ENCODE measurements around the gene HSPA4. TPM values are rescaled to one million over a fixed set of nuclear protein-coding genes. Genes with fewer than 3 reads are reported as not detected.

Gene HSPA4
- total and polyA plus RNA-seq, 2 donors (not counting 1 experiment from before 2014, with no cell fraction given): 18.1 to 95.0 TPM

GRCh38 chr5:133117912-133118445 is 66.2 kb downstream of the HSPA4 start:
- DNase-seq (no peak), ATAC-seq (ENCODE audit: low read depth) (no peak)
- no peaks in the 10 kb centered on the region for H3K27me3 ChIP-seq (replicated peaks in 1 of 4; ENCODE audit: control extremely low read depth in 1 of 4, control insufficient read depth in 3 of 4, insufficient read depth in 4 of 4, low read length in 3 of 4)
- Mint-ChIP-seq H3K27ac (no peak overlapping the region), H3K9me3 (ENCODE audit: insufficient read depth) (no peaks in the 10 kb centered on the region), H3K4me3 (no peak overlapping the region), H3K4me1 (peaks cover 19% of the 10 kb centered on the region), H3K27me3 (no peaks in the 10 kb centered on the region)
- intact Hi-C loops (cut with micrococcal nuclease): loop anchor here (10.0 kb wide), 2 partner anchors 497 to 1027 kb away; partner anchors contain the start of gene FSTL4
- CTCF ChIA-PET: no interaction called here
- H4K20me1 ChIP-seq (ENCODE audit: control insufficient read depth, insufficient read depth, low read length, poor library complexity, severe bottlenecking): no peaks in the 10 kb centered on the region
- no peak overlapping the region for H3K4me2 ChIP-seq (replicated peaks; ENCODE audit: low read depth, low read length, poor library complexity, severe bottlenecking)
- no peak overlapping the region for H3K27ac ChIP-seq (ENCODE audit: low read length in 2 of 2)
- POLR2A ChIA-PET: no interaction called here
- no peaks in the 10 kb centered on the region for H3K36me3 ChIP-seq (replicated peaks in 1 of 2; ENCODE audit: control extremely low read depth in 1 of 2, control insufficient read depth in 1 of 2, extremely low read depth in 1 of 2, insufficient read depth in 2 of 2, low read length in 1 of 2)
- H2AFZ ChIP-seq (ENCODE audit: insufficient read depth, low read depth, low read length, poor library complexity, severe bottlenecking): no peak overlapping the region
- no peak overlapping the region for H3K4me3 ChIP-seq (ENCODE audit: control extremely low read depth in 1 of 5, extremely low read depth in 1 of 5, insufficient read depth in 1 of 5, low read depth in 2 of 5, low read length in 4 of 5)
- TF ChIP-seq EZH2 (IDR thresholded peaks at IDR 0.05; ENCODE audit: borderline replicate concordance, insufficient read depth, low read depth, low read length, poor library complexity, severe bottlenecking) (no peak), CTCF (IDR thresholded peaks at IDR 0.05) (no peak)
- peaks cover 4% of the 10 kb centered on the region in 2 donors for H3K4me1 ChIP-seq (ENCODE audit: control insufficient read depth in 2 of 2, insufficient read depth in 2 of 2, low read length in 2 of 2)
- WGBS (ENCODE audit: insufficient coverage): 94% methylated on average over 8 of the region's 9 CpGs
- H3K79me2 ChIP-seq (ENCODE audit: control insufficient read depth, insufficient read depth, low read length): no peaks in the 10 kb centered on the region
- H3K9me3 ChIP-seq (ENCODE audit: control extremely low read depth in 1 of 3, control insufficient read depth in 2 of 3, insufficient read depth in 1 of 3, low read length in 2 of 3): no peaks in the 10 kb centered on the region
- no peak overlapping the region for H3K9ac ChIP-seq (ENCODE audit: low read length)

- no peaks in the 10 kb centered on the region for H3K9me3 Mint-ChIP-seq (ENCODE audit: insufficient read depth)
- no peaks in the 10 kb centered on the region for H4K20me1 ChIP-seq (ENCODE audit: control insufficient read depth, insufficient read depth, low read length, poor library complexity, severe bottlenecking)
- H2AFZ ChIP-seq (ENCODE audit: insufficient read depth, low read depth, low read length, poor library complexity, severe bottlenecking): no peak overlapping the region
- ChIA-PET CTCF (no interaction called here), POLR2A (no interaction called here)
- H3K9ac ChIP-seq (ENCODE audit: low read length): no peak overlapping the region
- no peaks in the 10 kb centered on the region for H3K27me3 Mint-ChIP-seq
- H3K4me2 ChIP-seq (replicated peaks; ENCODE audit: low read depth, low read length, poor library complexity, severe bottlenecking): no peak overlapping the region
- no peak overlapping the region for H3K4me3 ChIP-seq (ENCODE audit: control extremely low read depth in 1 of 5, extremely low read depth in 1 of 5, insufficient read depth in 1 of 5, low read depth in 2 of 5, low read length in 4 of 5)
- H3K27me3 ChIP-seq (replicated peaks in 1 of 4; ENCODE audit: control extremely low read depth in 1 of 4, control insufficient read depth in 3 of 4, insufficient read depth in 4 of 4, low read length in 3 of 4): no peaks in the 10 kb centered on the region
- 77% methylated on average over 4 of the region's 4 CpGs for WGBS (ENCODE audit: insufficient coverage)
- no peaks in the 10 kb centered on the region for H3K4me1 ChIP-seq (ENCODE audit: control insufficient read depth in 2 of 2, insufficient read depth in 2 of 2, low read length in 2 of 2)
- no peak overlapping the region for H3K27ac Mint-ChIP-seq
- no peak overlapping the region for H3K27ac ChIP-seq (ENCODE audit: low read length in 2 of 2)
- intact Hi-C loops (cut with micrococcal nuclease): loop anchor here (10.0 kb wide), 2 partner anchors 496 to 1026 kb away; partner anchors contain the start of gene FSTL4
- H3K79me2 ChIP-seq (ENCODE audit: control insufficient read depth, insufficient read depth, low read length): no peaks in the 10 kb centered on the region
- no peaks in the 10 kb centered on the region for H3K9me3 ChIP-seq (ENCODE audit: control extremely low read depth in 1 of 3, control insufficient read depth in 2 of 3, insufficient read depth in 1 of 3, low read length in 2 of 3)
- ATAC-seq (ENCODE audit: low read depth) (no peak), DNase-seq (no peak)
- peaks cover 13% of the 10 kb centered on the region for H3K4me1 Mint-ChIP-seq
- TF ChIP-seq CTCF (IDR thresholded peaks at IDR 0.05) (no peak), EZH2 (IDR thresholded peaks at IDR 0.05; ENCODE audit: borderline replicate concordance, insufficient read depth, low read depth, low read length, poor library complexity, severe bottlenecking) (no peak)
- no peak overlapping the region for H3K4me3 Mint-ChIP-seq
- H3K36me3 ChIP-seq (replicated peaks in 1 of 2; ENCODE audit: control extremely low read depth in 1 of 2, control insufficient read depth in 1 of 2, extremely low read depth in 1 of 2, insufficient read depth in 2 of 2, low read length in 1 of 2): no peaks in the 10 kb centered on the region
Measured at GRCh38 chr5:133118741-133119140, 66.9 kb downstream of the HSPA4 start.

Data from B cell (primary cell).